ENCODE data around the gene TMEM120B.

DNA sequence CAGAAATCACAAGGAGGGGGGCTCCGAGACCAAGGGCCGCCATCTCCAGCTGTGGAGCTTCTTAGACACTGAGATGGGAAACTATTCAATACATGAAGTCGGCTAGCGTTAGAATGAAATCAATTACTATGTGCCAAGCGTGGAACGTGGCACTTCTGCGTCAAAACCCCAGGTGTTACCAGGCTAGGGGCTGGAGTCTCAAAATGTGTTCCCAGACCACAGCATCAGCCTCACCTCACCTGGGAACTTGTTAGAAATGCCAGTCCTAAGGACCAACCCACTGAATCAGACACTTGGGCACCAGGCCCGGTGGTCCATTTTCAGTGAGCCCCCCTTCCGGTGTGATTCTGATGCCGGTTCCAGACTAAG is 86.2 kb downstream of the TMEM120B start:
- TF ChIP-seq EZH2 (IDR thresholded peaks at IDR 0.05; ENCODE audit: borderline replicate concordance) (no peak), CTCF (IDR thresholded peaks at IDR 0.05; ENCODE audit: poor library complexity) (no peak)
